T1000 (cell line): ENCODE results near the gene NAALADL2.
"Not testable (repeated sequence)": the region's sequence is repeated elsewhere in the genome, so short reads cannot be mapped to it uniquely, and the experiment has no call there.

Experiments
- DNase-seq: peaks from one replicate; lab custom pipeline; 2025; ENCODE audit warnings: mixed read lengths; lab: John Stamatoyannopoulos, UW

Gene NAALADL2

GRCh38 chr3:175479175-175479574, 620.0 kb downstream of the NAALADL2 start:
- no peak for DNase-seq

- DNase-seq, result no peak
These were observed 620.7 kb downstream of the NAALADL2 start for GRCh38 chr3:175479800-175480199.

GRCh38 chr3:175484666-175485065, 625.5 kb downstream of the NAALADL2 start:
- DNase-seq, result no peak

DNA sequence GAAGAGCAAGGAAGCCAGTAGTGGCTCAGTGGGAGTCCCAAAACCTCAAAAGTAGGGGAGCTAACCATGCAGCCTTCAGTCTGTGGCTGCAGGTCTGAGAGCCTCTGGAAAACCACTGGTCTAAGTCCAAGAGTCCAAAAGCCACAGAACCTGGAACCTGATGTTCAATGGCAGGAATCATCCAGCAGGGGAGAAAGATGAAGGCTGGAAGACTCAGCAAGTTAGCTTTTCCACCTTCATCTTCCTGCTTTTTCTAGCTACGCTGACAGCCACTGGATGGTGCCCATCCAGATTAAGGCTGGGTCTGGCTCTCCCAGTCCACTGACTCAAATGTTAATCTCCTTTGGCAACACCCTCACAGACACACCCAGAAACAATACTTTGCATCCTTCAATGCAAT, 626.3 kb downstream of the NAALADL2 start:
- no peak for DNase-seq

- no peak for DNase-seq
These were observed 627.1 kb downstream of the NAALADL2 start for GRCh38 chr3:175486255-175486654.

GRCh38 chr3:175489406-175489805, 630.3 kb downstream of the NAALADL2 start:
- DNase-seq, result no peak

- DNase-seq, result no peak
These were observed 634.2 kb downstream of the NAALADL2 start for GRCh38 chr3:175493301-175493700.

- no peak for DNase-seq
These were observed 636.2 kb downstream of the NAALADL2 start for GRCh38 chr3:175495331-175495730.

- no peak for DNase-seq
These were observed 643.0 kb downstream of the NAALADL2 start for GRCh38 chr3:175502155-175502554.

DNA sequence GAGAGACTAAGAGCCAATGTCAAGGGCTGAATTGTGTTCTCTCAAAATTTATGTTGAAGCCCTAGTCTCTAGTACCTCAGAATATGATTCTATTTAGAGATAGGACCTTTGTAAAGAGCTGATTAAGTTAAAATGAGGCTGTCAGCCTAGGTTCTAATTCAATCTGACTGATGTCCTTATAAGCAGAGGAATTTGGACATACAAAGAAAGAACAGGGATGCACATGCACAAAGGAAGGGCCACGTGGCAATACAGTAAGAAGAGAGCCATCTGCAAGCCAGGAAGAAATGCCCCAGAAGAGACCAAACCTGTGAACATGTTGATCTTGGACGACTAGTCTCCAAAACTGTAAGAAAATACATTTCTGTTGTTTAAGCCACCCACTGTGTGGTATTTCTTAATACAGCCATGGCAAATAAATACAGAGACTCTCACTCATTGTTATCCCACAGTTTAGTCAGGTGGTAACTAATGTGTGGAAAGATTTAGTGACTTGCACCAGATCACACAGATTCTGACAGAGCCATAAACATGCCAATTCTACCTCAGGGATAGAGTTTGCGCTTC, 652.2 kb downstream of the NAALADL2 start:
- DNase-seq, result no peak

DNA sequence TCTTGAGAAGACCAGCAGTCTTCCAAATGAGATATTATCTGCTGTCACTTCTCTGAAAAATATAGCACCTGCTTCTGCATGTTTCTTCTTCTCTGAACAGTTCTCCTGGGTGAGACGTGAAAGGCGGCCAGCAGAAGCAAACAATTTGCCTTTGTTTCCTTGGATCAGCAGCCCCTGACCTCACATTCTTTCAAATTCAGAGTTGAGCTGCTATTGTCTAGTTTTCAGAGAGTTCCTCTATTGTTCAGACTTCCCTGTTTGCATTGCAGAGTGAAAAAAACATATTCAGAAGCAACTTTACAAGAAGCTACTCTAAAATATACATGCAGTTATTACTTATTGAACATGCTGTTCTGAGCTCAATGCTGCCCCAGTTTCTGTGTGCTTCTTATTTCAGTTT, 653.6 kb downstream of the NAALADL2 start:
- no peak for DNase-seq

DNA sequence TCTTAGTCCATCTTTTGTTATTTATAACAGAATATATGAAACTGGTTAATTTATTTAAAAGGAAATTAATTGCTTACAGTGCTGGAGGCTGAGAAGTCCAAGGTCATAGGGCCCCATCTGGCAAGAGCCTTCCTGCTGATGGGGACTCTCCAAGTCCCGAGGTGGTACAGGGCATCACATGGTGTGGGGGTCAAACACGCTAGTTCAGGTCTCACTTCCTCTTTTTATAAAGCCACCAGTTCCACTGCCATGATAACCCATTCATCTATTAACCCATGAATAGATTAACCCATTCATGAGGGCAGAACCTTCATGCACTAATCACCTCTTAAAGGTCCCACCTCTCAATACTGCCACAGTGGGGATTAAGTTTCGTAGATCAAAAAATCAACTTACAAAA, 659.3 kb downstream of the NAALADL2 start:
- no peak for DNase-seq

- no peak for DNase-seq
These were observed 662.3 kb downstream of the NAALADL2 start for GRCh38 chr3:175521406-175521805.

- DNase-seq, result no peak
These were observed 667.1 kb downstream of the NAALADL2 start for GRCh38 chr3:175526191-175526590.

DNA sequence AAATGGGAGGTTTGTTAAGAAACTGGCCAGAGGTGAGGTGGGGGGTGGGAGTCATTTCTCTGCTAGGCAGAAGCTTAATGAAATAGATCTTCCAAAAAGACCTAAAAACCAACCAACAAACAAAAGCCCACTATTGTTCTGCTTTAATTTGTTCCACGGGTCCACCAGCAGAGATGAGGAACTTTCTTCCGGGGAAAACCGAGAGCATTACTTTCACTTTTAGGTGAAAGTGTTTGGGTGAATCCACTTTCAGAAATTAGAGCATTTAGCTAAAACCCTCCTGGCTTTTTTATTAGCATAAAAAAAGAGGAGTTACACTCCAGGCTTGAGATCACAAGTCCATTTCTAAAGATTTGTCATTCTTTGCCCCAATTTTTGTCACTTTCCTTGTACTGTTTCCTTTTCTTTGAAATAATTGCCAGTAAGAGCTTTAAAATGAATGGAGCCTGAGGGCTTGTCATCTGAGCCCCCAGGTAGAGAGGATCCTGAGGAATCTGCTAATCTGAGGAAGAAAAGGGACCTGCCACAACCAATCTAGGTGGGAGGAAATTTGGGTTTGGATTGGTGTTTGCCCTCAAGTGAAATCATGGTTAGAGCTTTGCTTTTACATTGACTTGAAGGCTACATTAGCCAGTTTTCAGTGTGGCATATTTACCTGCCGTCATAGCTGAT, 667.6 kb downstream of the NAALADL2 start:
- no peak for DNase-seq

DNA sequence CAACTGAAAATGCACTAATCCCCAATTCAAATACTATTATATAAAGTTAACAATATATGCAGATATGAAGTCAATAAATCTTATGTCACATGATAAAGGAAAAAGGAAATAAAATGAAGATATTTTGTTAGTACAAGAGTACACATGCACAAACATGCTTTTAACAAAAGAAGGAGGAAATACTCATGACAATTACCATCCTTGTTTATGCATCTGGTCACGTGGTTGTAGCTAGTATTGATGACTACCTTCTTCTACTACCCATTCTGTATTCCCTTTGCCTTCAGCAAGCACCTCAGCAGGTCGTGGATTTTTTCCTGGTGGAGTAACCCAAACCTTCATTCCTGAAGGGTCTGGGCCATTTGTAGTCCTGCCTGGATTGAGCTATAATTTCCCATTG, 669.6 kb downstream of the NAALADL2 start:
- not testable (repeated sequence) for DNase-seq

GRCh38 chr3:175535351-175535750, 676.2 kb downstream of the NAALADL2 start:
- no peak for DNase-seq

GRCh38 chr3:175546115-175546514, 687.0 kb downstream of the NAALADL2 start:
- no peak for DNase-seq

GRCh38 chr3:175552929-175553328, 693.8 kb downstream of the NAALADL2 start:
- no peak for DNase-seq

GRCh38 chr3:175554801-175555200, 695.7 kb downstream of the NAALADL2 start:
- DNase-seq, result no peak

DNA sequence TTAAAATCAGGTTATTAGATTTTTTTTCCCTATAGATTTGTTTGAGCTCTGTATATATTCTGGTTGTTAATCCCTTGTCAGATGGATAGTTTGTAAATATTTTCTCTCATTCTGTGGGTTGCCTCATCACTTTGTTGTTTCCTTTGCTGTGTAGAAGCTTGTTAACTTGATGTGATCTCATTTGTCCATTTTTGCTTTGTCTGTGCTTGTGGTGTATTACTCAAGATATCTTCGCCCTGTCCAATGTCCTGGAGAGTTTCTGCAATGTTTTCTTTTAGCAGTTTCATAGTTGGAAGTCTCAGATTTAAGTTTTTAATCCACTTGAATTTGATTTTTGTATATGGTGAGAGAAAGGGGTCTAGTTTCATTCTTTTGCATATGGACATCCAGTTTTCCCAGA, 699.1 kb downstream of the NAALADL2 start:
- DNase-seq, result no peak

DNA sequence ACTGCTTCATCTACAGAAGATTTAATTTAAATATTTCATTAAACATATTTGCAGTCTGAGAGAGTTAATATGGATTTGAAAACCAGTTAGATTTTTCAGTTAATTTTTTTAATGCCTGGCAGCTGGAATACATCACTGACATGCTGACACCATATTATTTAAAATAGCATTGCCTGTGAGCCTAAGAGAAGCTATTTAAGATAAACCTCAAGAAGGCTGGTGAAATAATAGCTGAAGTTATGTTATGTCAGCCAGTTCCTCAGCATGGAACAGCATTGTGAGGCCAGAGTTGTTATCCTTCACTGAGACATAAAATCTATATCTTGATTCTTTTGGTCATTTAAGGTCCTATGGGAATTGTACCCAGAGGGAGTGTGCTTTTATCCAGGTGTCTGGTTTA, 705.2 kb downstream of the NAALADL2 start:
- DNase-seq, result no peak

DNA sequence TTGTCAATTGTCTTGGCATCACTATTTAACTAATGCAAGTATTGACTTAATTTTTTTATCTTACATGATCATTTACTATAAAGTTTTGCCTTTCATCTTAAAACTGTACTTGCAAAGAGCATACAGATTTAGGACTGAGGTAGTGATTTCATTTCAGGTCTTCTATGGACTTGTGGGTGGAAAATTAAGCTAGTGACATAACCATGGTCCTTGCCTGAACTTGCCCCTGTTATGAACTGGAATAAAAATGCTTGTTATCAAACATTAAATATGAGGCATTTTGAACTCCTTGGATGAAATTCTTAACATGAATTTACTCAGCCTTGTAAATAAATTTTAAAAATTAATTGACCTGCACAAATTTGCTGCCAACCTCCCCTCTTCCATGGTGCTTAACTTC, 712.0 kb downstream of the NAALADL2 start:
- no peak for DNase-seq

GRCh38 chr3:175573226-175573625, 714.1 kb downstream of the NAALADL2 start:
- DNase-seq, result no peak
